Measurements from ENCODE around the gene C2CD2.

- TF ChIP-seq CTCF (conservative IDR thresholded peaks at IDR 0.05 in 1 of 2, IDR thresholded peaks at IDR 0.05 in 1 of 2; ENCODE audit: low read depth in 1 of 2, low read length in 2 of 2) (no peak), EZH2 (IDR thresholded peaks at IDR 0.05; ENCODE audit: low read length, missing control alignments) (no peak)
Measured at GRCh38 chr21:42000908-42001307, 47.1 kb upstream of the C2CD2 start.
